ENCODE data around the gene GPC6. TPM values are rescaled to one million over a fixed set of nuclear protein-coding genes. Genes with fewer than 3 reads are reported as not detected.

Gene GPC6
- polyA plus RNA-seq, 1 donor from 2014 or later = 9.0 TPM

GRCh38 chr13:93640452-93640851, 413.8 kb downstream of the GPC6 start:
- no peak overlapping the region for H3K4me3 ChIP-seq (ENCODE audit: low read length)
- H3K4me2 ChIP-seq (ENCODE audit: low read length) = no peak overlapping the region
- H3K27ac ChIP-seq (ENCODE audit: low read length) = no peak overlapping the region
- H3K79me2 ChIP-seq (replicated peaks; ENCODE audit: insufficient read depth, low read length) = no peaks in the 10 kb centered on the region
- no peaks in the 10 kb centered on the region for H3K36me3 ChIP-seq (ENCODE audit: insufficient read depth, low read length)
- H3F3A ChIP-seq (ENCODE audit: insufficient read depth, low read length, poor library complexity, severe bottlenecking) = no peaks in the 10 kb centered on the region
- H3K27me3 ChIP-seq (ENCODE audit: insufficient read depth, low read depth, low read length) = no peaks in the 10 kb centered on the region
- no peak overlapping the region for H2AFZ ChIP-seq (ENCODE audit: low read depth, low read length)
- no peak overlapping the region for H3K9ac ChIP-seq (ENCODE audit: low read length)
- H3K9me3 ChIP-seq (ENCODE audit: low read length) = no peaks in the 10 kb centered on the region
- no peaks in the 10 kb centered on the region for H3K9me2 ChIP-seq (ENCODE audit: insufficient read depth, low read length)
- no peaks in the 10 kb centered on the region for H4K20me1 ChIP-seq (ENCODE audit: insufficient read depth)
- TF ChIP-seq MXI1 (conservative IDR thresholded peaks at IDR 0.05; ENCODE audit: poor library complexity, severe bottlenecking) (no peak), EP300 (conservative IDR thresholded peaks at IDR 0.05; ENCODE audit: poor library complexity, severe bottlenecking) (no peak), CTCF (IDR thresholded peaks at IDR 0.05; ENCODE audit: poor library complexity, severe bottlenecking) (no peak), SMC3 (conservative IDR thresholded peaks at IDR 0.05; ENCODE audit: poor library complexity) (no peak), EZH2 (IDR thresholded peaks at IDR 0.05; ENCODE audit: borderline replicate concordance, insufficient read depth, low read length, poor library complexity, severe bottlenecking) (no peak), TAF1 (IDR thresholded peaks at IDR 0.05; ENCODE audit: low read depth) (no peak), POLR2AphosphoS5 (IDR thresholded peaks at IDR 0.05) (no peak), RAD21 (conservative IDR thresholded peaks at IDR 0.05) (no peak)
- TF ChIP-seq, protein P1, sequence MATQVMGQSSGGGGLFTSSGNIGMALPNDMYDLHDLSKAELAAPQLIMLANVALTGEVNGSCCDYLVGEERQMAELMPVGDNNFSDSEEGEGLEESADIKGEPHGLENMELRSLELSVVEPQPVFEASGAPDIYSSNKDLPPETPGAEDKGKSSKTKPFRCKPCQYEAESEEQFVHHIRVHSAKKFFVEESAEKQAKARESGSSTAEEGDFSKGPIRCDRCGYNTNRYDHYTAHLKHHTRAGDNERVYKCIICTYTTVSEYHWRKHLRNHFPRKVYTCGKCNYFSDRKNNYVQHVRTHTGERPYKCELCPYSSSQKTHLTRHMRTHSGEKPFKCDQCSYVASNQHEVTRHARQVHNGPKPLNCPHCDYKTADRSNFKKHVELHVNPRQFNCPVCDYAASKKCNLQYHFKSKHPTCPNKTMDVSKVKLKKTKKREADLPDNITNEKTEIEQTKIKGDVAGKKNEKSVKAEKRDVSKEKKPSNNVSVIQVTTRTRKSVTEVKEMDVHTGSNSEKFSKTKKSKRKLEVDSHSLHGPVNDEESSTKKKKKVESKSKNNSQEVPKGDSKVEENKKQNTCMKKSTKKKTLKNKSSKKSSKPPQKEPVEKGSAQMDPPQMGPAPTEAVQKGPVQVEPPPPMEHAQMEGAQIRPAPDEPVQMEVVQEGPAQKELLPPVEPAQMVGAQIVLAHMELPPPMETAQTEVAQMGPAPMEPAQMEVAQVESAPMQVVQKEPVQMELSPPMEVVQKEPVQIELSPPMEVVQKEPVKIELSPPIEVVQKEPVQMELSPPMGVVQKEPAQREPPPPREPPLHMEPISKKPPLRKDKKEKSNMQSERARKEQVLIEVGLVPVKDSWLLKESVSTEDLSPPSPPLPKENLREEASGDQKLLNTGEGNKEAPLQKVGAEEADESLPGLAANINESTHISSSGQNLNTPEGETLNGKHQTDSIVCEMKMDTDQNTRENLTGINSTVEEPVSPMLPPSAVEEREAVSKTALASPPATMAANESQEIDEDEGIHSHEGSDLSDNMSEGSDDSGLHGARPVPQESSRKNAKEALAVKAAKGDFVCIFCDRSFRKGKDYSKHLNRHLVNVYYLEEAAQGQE (IDR thresholded peaks at IDR 0.05; ENCODE audit: borderline replicate concordance) = no peak

DNA sequence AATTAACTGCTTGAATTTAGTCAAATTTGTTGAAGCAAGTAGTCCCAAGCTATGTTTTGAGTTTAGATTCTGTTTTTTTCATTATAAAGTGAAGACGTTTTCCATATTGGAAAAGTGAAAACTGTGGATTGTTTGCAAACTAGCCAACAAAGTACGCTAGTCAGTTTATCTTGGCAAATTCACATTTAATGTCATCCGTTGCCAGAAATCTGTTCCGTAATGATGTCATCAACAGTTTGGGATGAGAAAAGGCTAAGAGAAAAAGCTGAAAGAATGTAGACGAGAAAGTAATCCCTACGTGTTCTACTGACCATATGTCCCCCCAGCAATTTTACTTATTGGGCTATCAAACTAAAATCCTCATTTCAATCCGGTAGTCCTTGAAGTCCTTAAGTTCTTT, 419.6 kb downstream of the GPC6 start:
- Histone ChIP-seq H3K27me3 (ENCODE audit: insufficient read depth, low read depth, low read length) (no peaks in the 10 kb centered on the region), H3K9me3 (ENCODE audit: low read length) (no peaks in the 10 kb centered on the region), H3K4me3 (ENCODE audit: low read length) (no peak overlapping the region), H3K79me2 (replicated peaks; ENCODE audit: insufficient read depth, low read length) (no peaks in the 10 kb centered on the region), H4K20me1 (ENCODE audit: insufficient read depth) (no peaks in the 10 kb centered on the region), H2AFZ (ENCODE audit: low read depth, low read length) (no peak overlapping the region), H3F3A (ENCODE audit: insufficient read depth, low read length, poor library complexity, severe bottlenecking) (no peaks in the 10 kb centered on the region), H3K4me2 (ENCODE audit: low read length) (no peak overlapping the region), H3K27ac (ENCODE audit: low read length) (no peak overlapping the region), H3K9ac (ENCODE audit: low read length) (no peak overlapping the region), H3K36me3 (ENCODE audit: insufficient read depth, low read length) (no peaks in the 10 kb centered on the region), H3K9me2 (ENCODE audit: insufficient read depth, low read length) (no peaks in the 10 kb centered on the region)
- no peak for TF ChIP-seq EP300 (conservative IDR thresholded peaks at IDR 0.05; ENCODE audit: poor library complexity, severe bottlenecking)
- no peak for TF ChIP-seq TAF1 (IDR thresholded peaks at IDR 0.05; ENCODE audit: low read depth)
- no peak for TF ChIP-seq SMC3 (conservative IDR thresholded peaks at IDR 0.05; ENCODE audit: poor library complexity)
- TF ChIP-seq, protein P1 (IDR thresholded peaks at IDR 0.05; ENCODE audit: borderline replicate concordance) = no peak
- TF ChIP-seq CTCF (IDR thresholded peaks at IDR 0.05; ENCODE audit: poor library complexity, severe bottlenecking) = no peak
- TF ChIP-seq EZH2 (IDR thresholded peaks at IDR 0.05; ENCODE audit: borderline replicate concordance, insufficient read depth, low read length, poor library complexity, severe bottlenecking) = no peak
- TF ChIP-seq POLR2AphosphoS5 (IDR thresholded peaks at IDR 0.05) = no peak
- no peak for TF ChIP-seq MXI1 (conservative IDR thresholded peaks at IDR 0.05; ENCODE audit: poor library complexity, severe bottlenecking)
- TF ChIP-seq RAD21 (conservative IDR thresholded peaks at IDR 0.05) = no peak

Data from neural cell (in vitro differentiated cells).